T-helper 1 cell treated with Interleukin-12 subunit alpha and Interleukin-12 subunit beta and Interleukin-4 antibody, amounts not matched to agents 30 ng/mL and 1 ng/mL, for 36 hours (primary cell): Measurements from ENCODE around the gene AGPS. TPM values are rescaled to one million over a fixed set of nuclear protein-coding genes. Genes with fewer than 3 reads are reported as not detected.

Experiments
- intact Hi-C: fragments of 100-400 bp; cut with micrococcal nuclease; formaldehyde crosslinking; loops from one replicate; pipeline ENCODE4 v1.15.1; 2024
- total RNA-seq: library from RNA; stranded (reverse); gene quantifications from 2 replicates; pipeline ENCODE4 v1.2.3, GENCODE V29; 2022

Gene AGPS
- total RNA-seq, 1 donor from 2014 or later = 60.0 TPM

- intact Hi-C loops = no loop called here
Observed at GRCh38 chr2:177579486-177580036, 187.0 kb downstream of the AGPS start.

GRCh38 chr2:177582000-177582399, 189.4 kb downstream of the AGPS start:
- intact Hi-C loops = no loop called here

- intact Hi-C loops = no loop called here
Observed at GRCh38 chr2:177584030-177584692, 191.6 kb downstream of the AGPS start.

- intact Hi-C loops = no loop called here
Observed at GRCh38 chr2:177585234-177585863, 192.8 kb downstream of the AGPS start.

- intact Hi-C loops = no loop called here
Observed at GRCh38 chr2:177586154-177586553, 193.6 kb downstream of the AGPS start.

- intact Hi-C loops = no loop called here
Observed at GRCh38 chr2:177587371-177587770, 194.8 kb downstream of the AGPS start.

- intact Hi-C loops = no loop called here
Observed at GRCh38 chr2:177588671-177589070, 196.1 kb downstream of the AGPS start.

- intact Hi-C loops = no loop called here
Observed at GRCh38 chr2:177589186-177589585, 196.6 kb downstream of the AGPS start.

GRCh38 chr2:177592397-177592796, 199.8 kb downstream of the AGPS start:
- intact Hi-C loops = no loop called here

GRCh38 chr2:177592945-177593344, 200.4 kb downstream of the AGPS start:
- intact Hi-C loops = no loop called here

- intact Hi-C loops = no loop called here
Observed at GRCh38 chr2:177593402-177593801, 200.8 kb downstream of the AGPS start.

Other genes starting within 250 kb of the AGPS start
- gene HNRNPA3, start 180.0 kb upstream of the AGPS start, total RNA-seq = 295 and 307 TPM in 2 replicates
- 76.2 and 77.0 TPM in 2 replicates for gene NFE2L2, start 128.0 kb upstream of the AGPS start, total RNA-seq